ENCODE results near the gene PLXNA2.

Gene PLXNA2

DNA sequence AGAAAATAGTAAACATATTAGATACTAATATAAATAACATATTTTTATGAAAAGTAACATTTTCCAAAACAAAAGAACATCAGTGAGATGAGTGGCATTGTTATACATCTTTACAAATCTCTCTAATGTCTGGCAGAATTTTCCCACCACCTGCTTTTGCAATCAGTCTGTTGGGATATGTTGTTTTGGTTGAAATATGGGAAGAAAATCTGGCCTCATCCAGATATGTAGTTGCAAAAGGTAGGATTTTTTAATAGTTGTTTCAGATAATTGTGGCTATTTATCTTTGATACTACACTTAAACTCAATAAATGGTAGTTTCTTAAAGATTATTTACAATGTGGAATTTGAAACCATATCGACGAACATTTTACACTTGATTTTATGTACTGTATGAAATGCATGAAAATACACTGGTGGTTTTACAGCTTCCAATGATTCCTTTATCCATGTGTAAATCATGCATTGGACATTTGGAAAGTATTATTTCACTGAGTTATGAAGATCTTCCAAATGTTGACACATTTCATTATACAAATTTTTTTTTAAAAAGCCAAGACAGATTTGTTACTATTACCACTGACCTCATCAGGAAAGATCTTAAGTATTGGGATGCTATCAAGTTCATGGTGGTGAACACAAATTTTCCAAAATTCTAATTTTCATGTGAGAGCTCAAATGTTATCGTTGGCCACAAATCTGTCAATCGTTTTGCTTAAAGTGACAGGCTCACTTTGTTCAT, 259.2 kb downstream of the PLXNA2 start:
- no peak for DNase-seq

DNA sequence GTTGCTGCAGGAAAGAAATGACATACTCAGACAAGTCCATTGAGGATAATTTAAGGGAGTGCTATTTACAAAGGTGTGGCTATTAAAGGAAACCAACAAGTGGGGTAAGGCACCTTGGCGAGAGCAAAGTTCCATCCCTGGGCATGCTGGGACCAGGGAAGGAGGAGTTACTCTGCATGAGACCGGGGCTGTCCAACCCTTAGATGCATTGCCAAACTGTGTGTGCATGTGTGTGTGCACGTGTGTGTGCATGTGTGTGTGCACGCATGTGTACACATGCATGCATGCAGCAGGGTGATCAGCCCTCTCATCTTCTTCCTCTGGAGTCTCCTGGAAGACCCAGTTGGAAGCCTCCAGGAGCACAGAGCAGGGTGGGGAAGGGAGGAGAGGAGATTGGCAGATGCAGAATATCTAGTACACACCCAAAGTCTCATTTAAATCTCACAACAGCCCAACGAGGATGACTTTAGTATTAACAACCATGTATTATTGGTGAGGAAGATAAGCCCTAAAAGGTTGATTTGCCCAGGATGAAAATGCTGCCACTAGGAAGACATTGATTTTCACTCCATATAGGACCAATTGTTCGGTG, 261.0 kb downstream of the PLXNA2 start:
- DNase-seq: no peak

DNA sequence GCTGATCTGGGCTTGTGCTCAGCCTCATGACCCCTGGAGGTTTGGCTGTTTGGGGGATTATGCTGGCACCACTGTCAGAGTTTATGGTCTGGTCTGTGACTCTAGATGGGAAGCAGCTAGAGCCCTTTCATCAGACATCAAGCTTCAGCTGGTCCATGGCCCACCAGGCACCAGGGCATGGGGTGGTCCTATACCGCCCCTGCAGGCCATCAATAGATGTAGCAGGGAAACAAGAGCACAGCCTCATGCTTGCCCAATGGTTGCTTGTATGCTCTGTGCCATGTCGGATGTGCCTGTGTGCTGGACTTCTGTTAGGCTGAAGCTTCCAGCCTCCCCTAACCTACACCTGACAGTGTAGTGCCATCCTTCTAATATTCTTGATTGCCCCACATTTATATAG, 262.2 kb downstream of the PLXNA2 start:
- DNase-seq: no peak

DNA sequence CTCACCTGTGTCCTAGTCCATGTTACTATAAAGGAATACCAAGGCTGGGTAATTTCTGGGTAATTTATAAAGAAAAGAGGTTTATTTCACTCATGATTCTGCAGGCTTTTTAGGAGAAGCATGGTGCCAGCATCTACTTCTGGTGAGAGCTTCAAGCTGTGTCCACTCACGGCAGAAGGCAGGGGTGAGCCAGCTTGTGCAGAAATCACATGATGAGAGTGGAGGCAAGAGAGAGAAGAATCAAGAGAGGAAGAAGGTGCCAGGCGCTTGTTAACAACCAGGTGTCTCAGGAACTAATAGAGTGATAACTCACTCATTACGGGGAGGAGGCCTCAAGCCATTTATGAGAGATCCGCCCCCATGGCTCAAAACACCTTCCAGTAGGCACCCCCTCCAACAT, 265.7 kb downstream of the PLXNA2 start:
- DNase-seq: no peak

DNA sequence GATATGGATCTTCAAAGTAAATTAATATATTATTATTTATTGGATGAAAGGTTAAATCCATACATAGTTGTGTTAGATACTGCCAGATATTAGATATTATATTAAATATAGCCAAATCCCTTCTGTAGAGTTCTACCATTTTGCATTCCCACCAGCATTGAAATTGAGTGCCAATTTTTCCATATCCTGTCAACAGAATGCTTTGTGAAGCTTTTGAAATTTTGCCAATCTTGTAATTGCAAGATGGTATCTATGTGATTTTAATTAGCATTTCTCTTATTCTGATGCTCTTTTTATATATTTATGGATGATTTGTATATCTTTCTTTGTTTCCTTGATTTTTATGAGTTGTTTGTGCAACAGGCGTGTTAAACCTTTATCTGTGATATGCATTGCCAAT, 266.3 kb downstream of the PLXNA2 start:
- no peak for DNase-seq

DNA sequence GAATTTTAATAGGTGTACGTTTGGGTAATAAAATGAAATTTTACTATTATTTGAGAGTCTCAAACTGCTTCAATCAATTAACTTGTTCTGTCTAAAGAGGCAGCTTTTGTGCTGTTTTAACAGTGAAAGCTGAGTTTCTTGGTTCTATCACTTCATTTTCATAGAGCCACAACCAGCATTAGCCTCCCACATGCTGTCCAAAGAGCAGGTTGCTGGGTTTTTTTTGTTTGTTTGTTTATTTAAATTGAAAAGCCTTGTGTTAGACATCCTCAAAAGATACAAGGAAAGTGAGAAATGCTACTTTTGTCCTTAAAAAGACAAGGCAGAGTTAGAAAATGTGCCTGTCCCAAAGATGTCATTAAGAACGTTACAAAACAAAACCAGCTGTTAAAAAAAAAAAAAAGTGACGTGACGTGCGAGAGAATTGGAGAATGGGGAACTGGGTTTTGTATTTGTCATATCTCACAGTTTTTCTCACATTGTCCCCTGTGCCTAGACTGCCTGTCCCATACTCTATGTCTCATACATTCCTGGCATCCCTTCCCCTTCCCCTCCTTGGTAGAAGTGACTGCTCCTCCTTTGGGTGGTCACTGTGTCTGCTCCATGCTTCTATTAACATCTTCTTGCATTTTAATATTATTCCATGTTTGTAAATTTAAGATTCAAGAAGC, 270.2 kb downstream of the PLXNA2 start:
- no peak for DNase-seq

DNA sequence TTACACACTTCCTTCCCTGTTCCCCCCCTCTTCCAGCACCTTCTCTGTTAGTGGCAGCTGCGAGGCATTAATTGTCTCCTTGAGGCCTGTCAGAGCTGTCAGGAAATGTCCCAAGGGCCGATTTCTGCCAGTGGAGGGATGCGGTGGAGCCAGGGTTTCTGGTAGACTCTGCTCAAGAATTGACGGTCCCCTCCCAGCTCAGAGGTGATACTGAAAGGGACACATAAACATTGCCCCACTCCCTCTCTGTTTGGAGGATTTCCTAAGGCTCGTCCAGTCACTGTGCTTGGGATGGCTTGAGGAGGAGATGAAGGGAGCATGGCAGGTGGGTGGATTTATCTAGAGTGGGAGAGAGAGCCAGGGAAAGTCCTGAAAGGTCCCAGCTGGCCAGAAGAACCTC, 271.8 kb downstream of the PLXNA2 start:
- no peak for DNase-seq
